AG09319 (cell line): ENCODE results near the gene PEX3.

Source experiments
- DNase-seq: peaks from one replicate; pipeline ENCODE4 v3.0.0-alpha.2; 2010; ENCODE audit warnings: low read depth; ENCODE audit errors: extremely low read depth
- CTCF ChIP-seq: IDR thresholded peaks from 2 replicates; pipeline ENCODE4 v1.5.1; 2011; ENCODE audit warnings: low read depth, mild to moderate bottlenecking, inconsistent platforms, low read length, moderate library complexity

PEX3 gene

DNA sequence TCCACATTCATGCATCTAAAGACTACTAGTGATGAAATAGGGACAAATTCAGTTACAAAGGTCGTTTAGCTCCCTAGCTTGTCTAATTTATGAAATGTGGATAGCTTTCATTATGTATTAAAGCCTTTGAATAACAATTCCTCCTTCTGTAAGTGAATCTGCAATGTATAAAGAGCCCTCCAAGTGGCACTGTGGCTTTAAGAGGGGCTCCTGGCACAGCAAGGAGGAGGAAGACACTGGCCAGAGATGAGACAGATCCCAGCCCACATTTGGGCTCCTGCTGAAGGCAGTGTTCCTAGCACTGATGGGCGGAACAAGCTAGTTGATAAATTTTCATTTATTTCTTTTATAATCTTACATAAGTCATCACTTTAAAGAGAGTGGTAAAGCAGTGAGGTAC is 78.5 kb downstream of the PEX3 start:
- no peak for DNase-seq

GRCh38 chr6:143531720-143532499 is 81.3 kb downstream of the PEX3 start:
- no peak for TF ChIP-seq CTCF
- no peak for DNase-seq

More for the DNA sequence above, 78.5 kb downstream of the PEX3 start:
- no peak for TF ChIP-seq CTCF

GRCh38 chr6:143535189-143535614 is 84.6 kb downstream of the PEX3 start:
- DNase-seq: no peak
- no peak for TF ChIP-seq CTCF

- no peak for DNase-seq
- no peak for TF ChIP-seq CTCF
Observed at GRCh38 chr6:143536461-143536865, 85.9 kb downstream of the PEX3 start.

DNA sequence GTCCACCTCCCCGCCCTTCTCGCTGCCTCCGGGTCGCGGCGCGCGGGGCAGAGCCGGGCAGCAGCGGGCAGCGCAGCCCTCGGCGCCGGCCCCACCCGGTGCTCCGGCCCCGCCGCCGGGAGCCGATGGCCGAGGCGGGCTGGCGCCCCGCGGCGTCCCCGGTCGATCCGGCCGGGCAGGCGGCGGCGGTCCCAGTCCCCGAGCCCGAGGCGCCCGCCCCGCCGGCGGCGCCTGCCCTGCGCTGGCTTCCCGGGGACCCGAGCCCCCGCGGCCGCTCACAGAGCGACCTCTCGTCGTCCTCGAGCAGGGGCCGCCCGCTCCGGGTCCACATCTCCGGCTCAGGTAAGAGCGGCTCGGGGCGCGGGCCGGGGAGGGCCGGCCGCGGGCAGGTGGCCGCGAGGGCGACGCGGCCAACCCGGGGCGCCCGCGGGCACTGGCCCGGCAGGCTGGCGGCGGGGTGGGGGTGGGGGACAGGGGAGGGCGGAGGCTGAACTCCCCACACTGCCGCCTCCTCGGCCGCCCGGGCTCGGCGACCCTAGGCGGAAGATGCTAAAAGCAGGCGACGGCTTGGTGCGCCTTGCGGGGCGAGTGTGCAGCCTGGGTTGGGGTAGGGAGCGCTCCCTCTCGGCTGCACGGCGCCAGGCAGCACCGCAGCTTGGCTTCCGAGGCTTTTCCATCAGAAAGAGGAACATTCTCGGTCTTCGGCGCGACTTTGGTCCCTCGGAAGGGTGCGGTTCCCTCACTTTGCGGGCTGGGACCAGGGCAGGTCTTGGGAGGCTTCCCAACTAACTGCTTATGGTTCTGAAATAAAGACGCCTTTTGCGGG is 86.5 kb downstream of the PEX3 start:
- peak; percentile 59 for TF ChIP-seq CTCF
- DNase-seq: no peak

DNA sequence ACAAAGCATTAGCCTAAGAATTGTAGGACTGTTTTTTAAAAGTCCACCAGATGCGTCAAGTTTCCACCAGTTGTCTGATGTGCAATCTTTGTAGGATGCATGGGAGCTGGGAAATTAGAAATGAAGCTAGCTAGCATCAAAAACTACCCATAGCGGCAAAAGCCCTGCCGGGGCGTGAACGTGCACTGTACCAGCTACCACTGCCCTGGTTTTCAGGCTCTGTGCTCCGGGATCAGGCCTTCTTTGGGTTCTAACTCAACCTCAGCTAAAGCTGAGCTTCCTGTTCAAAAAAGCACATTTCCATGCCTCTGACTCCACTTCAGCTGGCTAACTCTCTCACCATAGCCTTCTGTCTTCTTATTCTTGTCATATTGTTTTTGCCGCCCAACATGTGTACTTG is 87.8 kb downstream of the PEX3 start:
- DNase-seq: no peak
- TF ChIP-seq CTCF: no peak

- no peak for TF ChIP-seq CTCF
- DNase-seq: no peak
Observed at GRCh38 chr6:143539106-143539505, 88.5 kb downstream of the PEX3 start.
